ENCODE measurements around the gene SMARCAL1. TPM values are rescaled to one million over a fixed set of nuclear protein-coding genes. Genes with fewer than 3 reads are reported as not detected.

SMARCAL1 gene
- total RNA-seq, 2 experiments from 2014 or later: 26.8 to 29.9 TPM

Other genes with a start within 250 kb of the SMARCAL1 start
- gene MARCHF4, start 40.0 kb upstream of the SMARCAL1 start, total RNA-seq: not detected
- gene RPL37A, start 86.4 kb downstream of the SMARCAL1 start, total RNA-seq: 1,000 to 10,000 TPM; 2,232 to 2,277 TPM
- gene IGFBP2, start 220.9 kb downstream of the SMARCAL1 start, total RNA-seq: 10 to 100 TPM; 74.7 to 75.5 TPM